ENCODE data around the gene MYO3B. TPM values are rescaled to one million over a fixed set of nuclear protein-coding genes. Genes with fewer than 3 reads are reported as not detected.

Gene MYO3B
- total RNA-seq, 4 donors from 2014 or later = 0.06 TPM; not detected in 3

- Histone ChIP-seq H3K36me3 (no peaks in the 10 kb centered on the region), H3K4me3 (no peak overlapping the region), H3K9me3 (peaks cover 0 to 3% (median 0%) of the 10 kb centered on the region in 4 donors), H3K27me3 (peaks cover 0 to 13% (median 0%) of the 10 kb centered on the region in 4 donors), H3K4me1 (peaks cover 4 to 13% (median 10%) of the 10 kb centered on the region in 4 donors), H3K27ac (replicated peaks in 1 of 4) (no peak overlapping the region)
- intact Hi-C loops (cut with DNase I) = loop anchor here (5.0 kb wide), 1 partner anchor 306 kb away; the partner anchor contains the start of gene SP5
- no peak for DNase-seq (ENCODE audit: extremely low spot score)
- TF ChIP-seq EP300 (IDR thresholded peaks at IDR 0.05) (no peak), POLR2A (IDR thresholded peaks at IDR 0.05; ENCODE audit: low read depth) (no peak), POLR2AphosphoS5 (IDR thresholded peaks at IDR 0.05) (no peak), CTCF (IDR thresholded peaks at IDR 0.05) (no peak)
Measured at GRCh38 chr2:170411660-170412059, 233.7 kb downstream of the MYO3B start.

- TF ChIP-seq POLR2AphosphoS5 (IDR thresholded peaks at IDR 0.05) (no peak), CTCF (IDR thresholded peaks at IDR 0.05) (no peak), EP300 (IDR thresholded peaks at IDR 0.05) (no peak), POLR2A (IDR thresholded peaks at IDR 0.05; ENCODE audit: low read depth) (no peak)
- Histone ChIP-seq H3K27ac (replicated peaks in 1 of 4) (no peak overlapping the region), H3K9me3 (no peaks in the 10 kb centered on the region), H3K4me3 (no peak overlapping the region), H3K4me1 (no peaks in the 10 kb centered on the region), H3K27me3 (peaks cover 0 to 12% (median 0%) of the 10 kb centered on the region in 4 donors), H3K36me3 (no peaks in the 10 kb centered on the region)
- WGBS = 61% methylated on average over 10 of the region's 11 CpGs
- DNase-seq (ENCODE audit: extremely low spot score) = no peak
- intact Hi-C loops (cut with DNase I) = no loop called here
Measured at GRCh38 chr2:170420961-170421687, 243.2 kb downstream of the MYO3B start.

- 88% methylated on average over 2 of the region's 2 CpGs for WGBS
Measured at GRCh38 chr2:170423919-170424318, 246.0 kb downstream of the MYO3B start.

GRCh38 chr2:170425281-170425751 lies 247.4 kb downstream of the MYO3B start:
- no peaks in the 10 kb centered on the region for H3K4me1 ChIP-seq
- WGBS = 68% methylated on average over 2 of the region's 2 CpGs
- H3K9me3 ChIP-seq = no peaks in the 10 kb centered on the region
- peaks cover 0 to 12% (median 0%) of the 10 kb centered on the region in 4 donors for H3K27me3 ChIP-seq
- intact Hi-C loops (cut with DNase I) = no loop called here
- TF ChIP-seq POLR2AphosphoS5 (IDR thresholded peaks at IDR 0.05) = no peak
- no peak for TF ChIP-seq CTCF (IDR thresholded peaks at IDR 0.05)
- no peak for TF ChIP-seq EP300 (IDR thresholded peaks at IDR 0.05)
- no peak for TF ChIP-seq POLR2A (IDR thresholded peaks at IDR 0.05; ENCODE audit: low read depth)
- DNase-seq (ENCODE audit: extremely low spot score) = no peak
- H3K27ac ChIP-seq (replicated peaks in 1 of 4) = no peak overlapping the region
- H3K4me3 ChIP-seq = no peak overlapping the region
- H3K36me3 ChIP-seq = no peaks in the 10 kb centered on the region

More at GRCh38 chr2:170423919-170424318, 246.0 kb downstream of the MYO3B start:
- intact Hi-C loops (cut with DNase I) = no loop called here
- no peak overlapping the region for H3K4me3 ChIP-seq
- H3K9me3 ChIP-seq = no peaks in the 10 kb centered on the region
- TF ChIP-seq EP300 (IDR thresholded peaks at IDR 0.05) = no peak
- no peak for TF ChIP-seq CTCF (IDR thresholded peaks at IDR 0.05)
- TF ChIP-seq POLR2A (IDR thresholded peaks at IDR 0.05; ENCODE audit: low read depth) = no peak
- TF ChIP-seq POLR2AphosphoS5 (IDR thresholded peaks at IDR 0.05) = no peak
- no peaks in the 10 kb centered on the region for H3K4me1 ChIP-seq
- H3K27ac ChIP-seq (replicated peaks in 1 of 4) = no peak overlapping the region
- no peaks in the 10 kb centered on the region for H3K36me3 ChIP-seq
- peaks cover 0 to 12% (median 0%) of the 10 kb centered on the region in 4 donors for H3K27me3 ChIP-seq
- no peak for DNase-seq (ENCODE audit: extremely low spot score)

Data from esophagus muscularis mucosa (tissue), 4 donors.